IMR-90 (cell line): ENCODE data around the gene GGT1. TPM values are rescaled to one million over a fixed set of nuclear protein-coding genes. Genes with fewer than 3 reads are reported as not detected.

ENCODE experiments used
- polyA plus RNA-seq, 3 experiments: library from polyadenylated mRNA; depleted of rRNA; stranded (reverse); fragments of >200 nt; gene quantifications; 2 replicates each; pipeline ENCODE4 v1.2.3, GENCODE V29; 2012; ENCODE audit warnings: low replicate concordance in 1 of 3
- total RNA-seq: library from RNA; depleted of rRNA; stranded (reverse); fragments of >200 nt; gene quantifications from 2 replicates; pipeline ENCODE4 v1.2.3, GENCODE V29; 2012; rRNA removed

The GGT1 gene
- total and polyA plus RNA-seq, 2 of the 4 experiments (the other 2 are of a cell fraction), result 3.4 to 7.3 TPM

Other genes with a start within 250 kb of the GGT1 start
- gene ADORA2A, start 175.6 kb upstream of the GGT1 start, total RNA-seq, result 0.28 and 0.36 TPM in 2 replicates
- gene ADORA2A, start 175.6 kb upstream of the GGT1 start, polyA plus RNA-seq (2012; rRNA removed), result 0.76 and 1.1 TPM in 2 replicates
- under 0.01 TPM in 2 replicates for gene UPB1, start 107.9 kb upstream of the GGT1 start, total RNA-seq
- 0.02 and 0.03 TPM in 2 replicates for gene UPB1, start 107.9 kb upstream of the GGT1 start, polyA plus RNA-seq (2012; rRNA removed)
- 115 and 143 TPM in 2 replicates for gene GUCD1, start 48.1 kb upstream of the GGT1 start, total RNA-seq
- gene GUCD1, start 48.1 kb upstream of the GGT1 start, polyA plus RNA-seq (2012; rRNA removed), result 97.6 and 114 TPM in 2 replicates
- gene SNRPD3, start 47.2 kb upstream of the GGT1 start, total RNA-seq, result 158 and 177 TPM in 2 replicates
- gene SNRPD3, start 47.2 kb upstream of the GGT1 start, polyA plus RNA-seq (2012; rRNA removed), result 222 and 283 TPM in 2 replicates
- 1.4 and 1.6 TPM in 2 replicates for gene LRRC75B, start 10.1 kb upstream of the GGT1 start, total RNA-seq
- 9.4 and 10.7 TPM in 2 replicates for gene LRRC75B, start 10.1 kb upstream of the GGT1 start, polyA plus RNA-seq (2012; rRNA removed)
- gene PIWIL3, start 171.5 kb downstream of the GGT1 start, total RNA-seq, result not detected in 2 replicates
- not detected in 2 replicates for gene PIWIL3, start 171.5 kb downstream of the GGT1 start, polyA plus RNA-seq (2012; rRNA removed)
- gene SGSM1, start 203.0 kb downstream of the GGT1 start, total RNA-seq, result not detected in 2 replicates
- gene SGSM1, start 203.0 kb downstream of the GGT1 start, polyA plus RNA-seq (2012; rRNA removed), result not detected in 2 replicates